HG02623 (cell line): Measurements from ENCODE around the gene FAM241A.
"Not testable (repeated sequence)": the region's sequence is repeated elsewhere in the genome, so short reads cannot be mapped to it uniquely, and the experiment has no call there.

Experiments
- ATAC-seq: cut with Tn5 transposase; IDR thresholded peaks from one replicate; pipeline ENCODE4 v1.9.1; 2021; ENCODE audit warnings: moderate library complexity; ENCODE audit not compliant: unreplicated experiment

The FAM241A gene

GRCh38 chr4:112136551-112136950 is 8.7 kb upstream of the FAM241A start:
- ATAC-seq = no peak

- no peak for ATAC-seq
Measured at GRCh38 chr4:112138538-112138937, 6.7 kb upstream of the FAM241A start.

GRCh38 chr4:112140536-112140935 is 4.7 kb upstream of the FAM241A start:
- ATAC-seq = no peak

- ATAC-seq = no peak
Measured at GRCh38 chr4:112141366-112142138, 3.7 kb upstream of the FAM241A start.

GRCh38 chr4:112142182-112142581 is 3.1 kb upstream of the FAM241A start:
- no peak for ATAC-seq

GRCh38 chr4:112143781-112144180 is 1.5 kb upstream of the FAM241A start:
- no peak for ATAC-seq

GRCh38 chr4:112144546-112145325 is 518 bp upstream of the FAM241A start:
- no peak for ATAC-seq

- ATAC-seq = peak; percentile 54
Measured at GRCh38 chr4:112145790-112146501, 692 bp downstream of the FAM241A start.

GRCh38 chr4:112146502-112146813 is 1.2 kb downstream of the FAM241A start:
- no peak for ATAC-seq

- no peak for ATAC-seq
Measured at GRCh38 chr4:112147697-112148096, 2.4 kb downstream of the FAM241A start.

GRCh38 chr4:112150920-112151319 is 5.7 kb downstream of the FAM241A start:
- no peak for ATAC-seq

GRCh38 chr4:112152521-112152920 is 7.3 kb downstream of the FAM241A start:
- no peak for ATAC-seq

GRCh38 chr4:112153211-112153791 is 8.0 kb downstream of the FAM241A start:
- ATAC-seq = no peak

- no peak for ATAC-seq
Measured at GRCh38 chr4:112156112-112156511, 10.9 kb downstream of the FAM241A start.

- ATAC-seq = no peak
Measured at GRCh38 chr4:112156553-112156952, 11.3 kb downstream of the FAM241A start.

- ATAC-seq = not testable (repeated sequence)
Measured at GRCh38 chr4:112163706-112164105, 18.5 kb downstream of the FAM241A start.

GRCh38 chr4:112167794-112168193 is 22.5 kb downstream of the FAM241A start:
- no peak for ATAC-seq

- ATAC-seq = no peak
Measured at GRCh38 chr4:112168719-112169500, 23.7 kb downstream of the FAM241A start.

- no peak for ATAC-seq
Measured at GRCh38 chr4:112170451-112170993, 25.3 kb downstream of the FAM241A start.

GRCh38 chr4:112171051-112171763 is 26.0 kb downstream of the FAM241A start:
- not testable (repeated sequence) for ATAC-seq
